Measurements from ENCODE around the gene LYZ. TPM values are rescaled to one million over a fixed set of nuclear protein-coding genes. Genes with fewer than 3 reads are reported as not detected.

LYZ gene
- total RNA-seq, 3 donors from 2014 or later (not counting 1 experiment from before 2014, with no cell fraction given), result 83.1 to 337 (median 146) TPM

DNA sequence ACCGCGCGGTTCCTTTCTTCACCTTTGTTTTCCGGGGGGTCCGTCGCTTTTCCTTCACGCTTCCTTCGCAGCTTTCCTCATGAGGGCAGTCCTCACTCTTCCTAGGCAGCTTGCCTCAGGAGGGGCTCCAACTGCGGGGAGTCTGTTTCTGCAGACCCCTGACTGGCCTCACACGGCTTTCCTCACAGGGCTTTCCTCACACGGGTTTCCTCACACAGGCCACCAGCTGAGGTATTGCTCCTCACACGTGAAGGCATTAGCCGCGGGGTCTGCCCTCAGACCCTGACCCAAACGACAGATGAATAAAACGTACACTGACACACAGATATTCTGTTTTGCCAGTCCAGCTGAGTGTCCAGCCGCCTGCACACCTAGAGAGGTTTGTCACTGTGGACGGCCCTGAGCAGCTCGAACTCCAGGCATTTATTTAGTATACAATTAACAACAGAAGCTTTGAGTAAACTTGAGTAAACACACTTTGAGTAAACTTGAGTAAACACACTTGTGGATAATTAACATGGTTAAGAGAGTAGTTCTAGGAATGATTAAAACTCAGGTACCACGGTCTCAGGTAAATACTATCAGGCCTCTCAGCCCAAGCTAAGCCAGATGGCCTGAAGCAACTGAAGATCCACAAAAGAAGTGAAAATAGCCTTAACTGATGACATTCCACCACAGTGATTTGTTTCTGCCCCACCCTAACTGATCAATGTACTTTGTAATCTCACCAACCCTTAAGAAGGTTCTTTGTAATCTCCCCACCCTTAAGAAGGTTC lies 16.1 kb upstream of the LYZ start:
- peaks cover 17 to 21% of the 10 kb centered on the region in 2 donors for H3K4me1 Mint-ChIP-seq
- Histone ChIP-seq H3K4me3 (ENCODE audit: low read length) (no peak overlapping the region), H3K36me3 (ENCODE audit: control insufficient read depth, insufficient read depth, low read length) (no peaks in the 10 kb centered on the region), H3K4me1 (ENCODE audit: control insufficient read depth, insufficient read depth, low read length) (peaks cover 12% of the 10 kb centered on the region), H3K9me3 (ENCODE audit: control insufficient read depth, insufficient read depth, low read length) (no peaks in the 10 kb centered on the region), H3K27ac (ENCODE audit: low read length) (peak overlapping the region; percentile 82), H3K27me3 (ENCODE audit: control insufficient read depth, insufficient read depth, low read length) (no peaks in the 10 kb centered on the region)
- no peak for ATAC-seq
- no peaks in the 10 kb centered on the region for H3K9me3 Mint-ChIP-seq
- H3K27me3 Mint-ChIP-seq (ENCODE audit: low read depth in 2 of 2), result no peaks in the 10 kb centered on the region
- DNase-seq, result no peak
- TF ChIP-seq, protein P1, sequence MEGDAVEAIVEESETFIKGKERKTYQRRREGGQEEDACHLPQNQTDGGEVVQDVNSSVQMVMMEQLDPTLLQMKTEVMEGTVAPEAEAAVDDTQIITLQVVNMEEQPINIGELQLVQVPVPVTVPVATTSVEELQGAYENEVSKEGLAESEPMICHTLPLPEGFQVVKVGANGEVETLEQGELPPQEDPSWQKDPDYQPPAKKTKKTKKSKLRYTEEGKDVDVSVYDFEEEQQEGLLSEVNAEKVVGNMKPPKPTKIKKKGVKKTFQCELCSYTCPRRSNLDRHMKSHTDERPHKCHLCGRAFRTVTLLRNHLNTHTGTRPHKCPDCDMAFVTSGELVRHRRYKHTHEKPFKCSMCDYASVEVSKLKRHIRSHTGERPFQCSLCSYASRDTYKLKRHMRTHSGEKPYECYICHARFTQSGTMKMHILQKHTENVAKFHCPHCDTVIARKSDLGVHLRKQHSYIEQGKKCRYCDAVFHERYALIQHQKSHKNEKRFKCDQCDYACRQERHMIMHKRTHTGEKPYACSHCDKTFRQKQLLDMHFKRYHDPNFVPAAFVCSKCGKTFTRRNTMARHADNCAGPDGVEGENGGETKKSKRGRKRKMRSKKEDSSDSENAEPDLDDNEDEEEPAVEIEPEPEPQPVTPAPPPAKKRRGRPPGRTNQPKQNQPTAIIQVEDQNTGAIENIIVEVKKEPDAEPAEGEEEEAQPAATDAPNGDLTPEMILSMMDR (IDR thresholded peaks at IDR 0.05), result no peak
- H3K27ac Mint-ChIP-seq, result peak overlapping the region; percentile 93 to 94
- no peaks in the 10 kb centered on the region for H3K36me3 Mint-ChIP-seq
- intact Hi-C loops (cut with micrococcal nuclease), result no loop called here
- 90% methylated on average over 20 of the region's 20 CpGs for WGBS (ENCODE audit: insufficient coverage)
- peak overlapping the region; percentile 95 for H3K4me3 Mint-ChIP-seq

DNA sequence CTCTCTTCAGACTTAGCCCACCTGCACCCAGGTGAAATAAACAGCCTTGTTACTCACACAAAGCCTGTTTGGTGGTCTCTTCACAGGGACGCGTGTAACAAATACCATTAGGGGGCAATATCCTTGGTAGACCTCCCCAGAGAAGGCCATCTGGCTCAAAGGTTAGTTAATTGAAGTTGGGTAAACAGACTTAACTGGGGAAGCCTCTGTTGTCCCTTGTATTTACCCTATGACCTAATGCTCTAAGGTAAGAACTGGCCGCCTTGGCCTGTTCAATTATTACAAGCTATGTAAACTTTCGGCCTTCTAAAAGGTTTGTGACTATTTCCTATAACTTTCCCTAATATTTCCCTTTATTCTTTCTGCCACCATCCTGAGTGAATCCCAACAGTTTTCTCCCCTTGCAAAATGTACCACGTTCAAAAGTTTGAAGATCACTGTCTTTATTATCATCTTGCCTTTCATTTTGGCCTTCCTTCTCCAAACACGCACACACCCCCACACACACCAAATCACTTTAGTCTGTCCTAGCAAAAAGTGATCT lies 15.3 kb upstream of the LYZ start:
- Mint-ChIP-seq H3K36me3 (no peaks in the 10 kb centered on the region), H3K4me3 (peak overlapping the region; percentile 49), H3K27ac (peak overlapping the region in 1 of 2 donors; percentile 27), H3K4me1 (peaks cover 17 to 21% of the 10 kb centered on the region in 2 donors), H3K27me3 (ENCODE audit: low read depth in 2 of 2) (no peaks in the 10 kb centered on the region), H3K9me3 (no peaks in the 10 kb centered on the region)
- Histone ChIP-seq H3K9me3 (ENCODE audit: control insufficient read depth, insufficient read depth, low read length) (no peaks in the 10 kb centered on the region), H3K4me3 (ENCODE audit: low read length) (no peak overlapping the region), H3K27ac (ENCODE audit: low read length) (no peak overlapping the region), H3K4me1 (ENCODE audit: control insufficient read depth, insufficient read depth, low read length) (peaks cover 12% of the 10 kb centered on the region), H3K27me3 (ENCODE audit: control insufficient read depth, insufficient read depth, low read length) (no peaks in the 10 kb centered on the region), H3K36me3 (ENCODE audit: control insufficient read depth, insufficient read depth, low read length) (no peaks in the 10 kb centered on the region)
- no peak for DNase-seq
- intact Hi-C loops (cut with micrococcal nuclease), result no loop called here
- ATAC-seq, result no peak
- 93% methylated on average over 6 of the region's 6 CpGs for WGBS (ENCODE audit: insufficient coverage)
- TF ChIP-seq, protein P1 (IDR thresholded peaks at IDR 0.05), result no peak

DNA sequence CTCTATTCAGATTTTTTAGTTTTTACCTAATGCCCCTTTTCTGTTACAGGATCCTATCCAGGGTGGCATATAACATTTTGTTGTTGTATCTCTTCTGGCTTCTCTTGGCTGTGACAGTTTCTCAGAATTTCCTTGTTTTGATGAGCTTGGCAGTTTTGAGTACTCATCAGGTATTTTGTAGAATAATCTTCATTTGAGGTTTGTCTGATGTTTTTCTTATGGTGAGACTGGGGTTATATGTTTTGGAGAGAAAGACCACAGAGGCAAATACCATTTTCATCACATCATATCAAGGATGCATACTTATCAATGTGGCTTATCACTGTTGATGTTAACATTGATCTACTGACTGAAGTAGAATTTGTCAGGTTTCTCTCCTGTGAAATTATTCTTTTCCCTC lies 14.0 kb upstream of the LYZ start:
- TF ChIP-seq, protein P1 (IDR thresholded peaks at IDR 0.05), result no peak
- H3K4me1 ChIP-seq (ENCODE audit: control insufficient read depth, insufficient read depth, low read length), result peaks cover 12% of the 10 kb centered on the region
- no peak overlapping the region for H3K4me3 ChIP-seq (ENCODE audit: low read length)
- Mint-ChIP-seq H3K9me3 (no peaks in the 10 kb centered on the region), H3K4me1 (peaks cover 17 to 21% of the 10 kb centered on the region in 2 donors), H3K27ac (no peak overlapping the region), H3K4me3 (no peak overlapping the region), H3K27me3 (ENCODE audit: low read depth in 2 of 2) (peaks cover 0 to 2% of the 10 kb centered on the region in 2 donors), H3K36me3 (no peaks in the 10 kb centered on the region)
- no peaks in the 10 kb centered on the region for H3K27me3 ChIP-seq (ENCODE audit: control insufficient read depth, insufficient read depth, low read length)
- no peaks in the 10 kb centered on the region for H3K36me3 ChIP-seq (ENCODE audit: control insufficient read depth, insufficient read depth, low read length)
- no peak for ATAC-seq
- DNase-seq, result peak in 1 of 2 donors; percentile 23
- H3K27ac ChIP-seq (ENCODE audit: low read length), result no peak overlapping the region
- no peaks in the 10 kb centered on the region for H3K9me3 ChIP-seq (ENCODE audit: control insufficient read depth, insufficient read depth, low read length)
- intact Hi-C loops (cut with micrococcal nuclease), result no loop called here
